ENCODE measurements around the gene DMWD. TPM values are rescaled to one million over a fixed set of nuclear protein-coding genes. Genes with fewer than 3 reads are reported as not detected.

DMWD gene
- total RNA-seq, 2 donors from 2014 or later = 19.7 to 20.4 TPM

- Histone ChIP-seq H3K27ac (peak overlapping the region in 3 of 4 donors; percentile 8 to 98 (median 12)), H3K9me3 (no peaks in the 10 kb centered on the region), H3K27me3 (no peaks in the 10 kb centered on the region), H3K4me1 (peaks cover 65% of the 10 kb centered on the region), H3K4me3 (no peak overlapping the region), H3K36me3 (replicated peaks in 1 of 2; ENCODE audit: insufficient read depth in 1 of 2, low read depth in 2 of 2) (peaks cover 0 to 3% of the 10 kb centered on the region in 2 donors)
- WGBS, 2 donors = 82 to 86% methylated on average over 9 of the region's 9 CpGs
- no peak for TF ChIP-seq POLR2A (IDR thresholded peaks at IDR 0.05)
- TF ChIP-seq CTCF (IDR thresholded peaks at IDR 0.05) = no peak
- DNase-seq = peak in 1 of 4 donors; percentile 51
- ATAC-seq = no peak
- intact Hi-C loops (cut with DNase I) = no loop called here
Observed at GRCh38 chr19:45774765-45775164, 17.9 kb downstream of the DMWD start.

- Histone ChIP-seq H3K4me3 (no peak overlapping the region), H3K27ac (peak overlapping the region; percentile 93 to 98 (median 96)), H3K36me3 (replicated peaks in 1 of 2; ENCODE audit: insufficient read depth in 1 of 2, low read depth in 2 of 2) (peaks cover 0 to 3% of the 10 kb centered on the region in 2 donors), H3K4me1 (peaks cover 55% of the 10 kb centered on the region), H3K27me3 (no peaks in the 10 kb centered on the region), H3K9me3 (no peaks in the 10 kb centered on the region)
- intact Hi-C loops (cut with DNase I) = no loop called here
- peak; percentile 77 to 94 (median 88) for DNase-seq
- WGBS, 2 donors = 0 to 8% methylated on average over 2 of the region's 2 CpGs
- ATAC-seq = no peak
- no peak for TF ChIP-seq CTCF (IDR thresholded peaks at IDR 0.05)
- TF ChIP-seq POLR2A (IDR thresholded peaks at IDR 0.05) = peak in 1 of 3 donors; percentile 25
Observed at GRCh38 chr19:45773384-45773783, 19.3 kb downstream of the DMWD start.

GRCh38 chr19:45772912-45773311, 19.7 kb downstream of the DMWD start:
- no peak for TF ChIP-seq CTCF (IDR thresholded peaks at IDR 0.05)
- TF ChIP-seq POLR2A (IDR thresholded peaks at IDR 0.05) = no peak
- 78 to 83% methylated on average over 2 to 3 of the region's 3 CpGs for WGBS, 2 donors
- intact Hi-C loops (cut with DNase I) = no loop called here
- no peak for ATAC-seq
- Histone ChIP-seq H3K27ac (peak overlapping the region; percentile 93 to 98 (median 96)), H3K4me1 (peaks cover 51% of the 10 kb centered on the region), H3K9me3 (no peaks in the 10 kb centered on the region), H3K27me3 (no peaks in the 10 kb centered on the region), H3K4me3 (no peak overlapping the region), H3K36me3 (replicated peaks in 1 of 2; ENCODE audit: insufficient read depth in 1 of 2, low read depth in 2 of 2) (peaks cover 0 to 2% of the 10 kb centered on the region in 2 donors)
- no peak for DNase-seq

- WGBS, 2 donors = 22 to 48% methylated on average over 12 to 14 of the region's 14 CpGs
- no peak overlapping the region for H3K4me3 ChIP-seq
- H3K27me3 ChIP-seq = no peaks in the 10 kb centered on the region
- peaks cover 47% of the 10 kb centered on the region for H3K4me1 ChIP-seq
- ATAC-seq (no peak), DNase-seq (peak in 3 of 4 donors; percentile 62 to 71 (median 66))
- TF ChIP-seq POLR2A (IDR thresholded peaks at IDR 0.05) (peak; percentile 28 to 51 (median 40)), CTCF (IDR thresholded peaks at IDR 0.05) (peak in 1 of 7 experiments; percentile 3)
- peaks cover 0 to 1% of the 10 kb centered on the region in 2 donors for H3K36me3 ChIP-seq (replicated peaks in 1 of 2; ENCODE audit: insufficient read depth in 1 of 2, low read depth in 2 of 2)
- intact Hi-C loops (cut with DNase I) = no loop called here
- no peaks in the 10 kb centered on the region for H3K9me3 ChIP-seq
- peak overlapping the region; percentile 93 to 98 (median 96) for H3K27ac ChIP-seq
Observed at GRCh38 chr19:45772130-45772840, 20.4 kb downstream of the DMWD start.
